Activated T-helper 1 cell treated with Interleukin-2 at 50 U/mL for 16 hours (primary cell): ENCODE results near the gene RNASE1.

Experiments
- DNase-seq: peaks from one replicate; pipeline ENCODE4 v3.0.0-alpha.2; 2020; ENCODE audit warnings: low read depth

Gene RNASE1

DNA sequence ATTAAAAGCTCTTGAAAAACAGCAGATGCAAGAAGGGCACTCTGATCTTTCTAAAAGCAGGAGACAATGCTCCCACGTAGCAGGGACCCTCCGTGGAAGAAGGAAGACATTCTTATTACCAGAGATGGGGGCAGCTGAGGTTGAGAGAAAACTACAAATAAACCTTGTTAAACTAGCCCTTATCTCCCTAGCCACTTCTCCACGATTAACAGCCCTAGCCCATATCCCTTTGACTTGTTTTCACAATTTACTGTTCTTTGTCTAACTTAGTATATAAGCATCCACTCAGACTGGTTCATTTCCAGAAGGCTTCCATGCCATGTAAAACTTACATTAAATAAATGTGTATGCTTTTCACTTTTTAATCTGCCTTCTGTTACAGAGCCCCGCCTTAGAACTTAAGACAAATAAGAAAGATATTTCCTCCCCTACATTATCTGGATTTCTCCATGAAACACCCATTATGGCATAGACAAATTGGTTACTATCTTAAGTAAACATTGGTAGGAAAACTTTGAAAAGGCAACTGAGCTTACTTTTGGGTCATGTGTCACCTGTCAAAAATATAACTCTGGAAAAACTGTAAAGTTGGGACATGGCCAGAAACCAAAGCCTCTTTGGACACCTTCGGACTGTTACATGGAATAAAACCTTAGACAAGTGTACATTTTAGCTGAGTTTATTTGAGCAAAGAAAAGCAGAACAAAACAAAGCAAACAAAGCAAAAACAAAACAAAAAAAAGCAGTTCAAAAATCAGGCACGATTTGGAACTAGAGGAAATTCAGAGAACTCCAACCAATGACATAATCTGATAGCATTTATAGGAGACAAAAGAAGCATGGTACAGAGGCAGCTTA, 4.9 kb upstream of the RNASE1 start:
- DNase-seq = no peak

DNA sequence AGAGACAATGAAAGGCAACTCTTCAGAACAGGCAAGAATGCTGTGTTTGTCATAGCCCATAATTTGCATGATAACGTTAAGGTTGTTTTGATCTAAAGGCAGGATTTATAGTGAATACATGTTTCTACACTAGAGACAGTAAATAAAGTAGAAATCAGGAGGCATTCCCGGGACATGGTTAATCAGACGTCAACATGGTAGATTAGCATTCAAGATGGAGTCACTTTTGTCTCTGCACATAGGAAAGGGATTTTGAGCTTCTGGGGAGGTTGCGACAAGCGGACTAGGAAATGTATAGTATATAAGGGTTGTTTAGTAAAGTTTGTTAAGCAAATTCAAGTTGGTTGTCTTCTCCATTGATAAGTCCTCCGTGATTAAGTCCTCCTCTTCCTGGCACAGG, 2.8 kb upstream of the RNASE1 start:
- DNase-seq = no peak

DNA sequence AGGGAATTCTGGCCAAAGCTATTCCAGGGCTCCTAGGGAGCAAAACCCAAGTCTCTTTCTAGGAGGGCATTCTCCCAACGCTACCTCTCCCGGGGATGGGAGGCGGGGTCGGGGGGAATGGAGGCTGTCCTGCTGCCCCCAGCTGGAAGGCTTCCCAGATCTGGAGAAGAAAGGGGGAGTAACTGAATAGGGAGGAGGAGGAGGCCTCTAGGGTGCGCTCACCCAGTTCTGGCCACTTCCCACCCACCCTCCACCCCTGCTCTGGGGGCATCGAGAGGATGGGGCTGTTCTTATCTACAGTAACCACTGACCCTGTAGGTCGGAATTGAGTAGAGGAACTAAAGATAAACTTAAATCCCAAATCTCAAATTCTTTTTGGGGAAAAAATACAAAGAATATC, 579 bp upstream of the RNASE1 start:
- DNase-seq = no peak

DNA sequence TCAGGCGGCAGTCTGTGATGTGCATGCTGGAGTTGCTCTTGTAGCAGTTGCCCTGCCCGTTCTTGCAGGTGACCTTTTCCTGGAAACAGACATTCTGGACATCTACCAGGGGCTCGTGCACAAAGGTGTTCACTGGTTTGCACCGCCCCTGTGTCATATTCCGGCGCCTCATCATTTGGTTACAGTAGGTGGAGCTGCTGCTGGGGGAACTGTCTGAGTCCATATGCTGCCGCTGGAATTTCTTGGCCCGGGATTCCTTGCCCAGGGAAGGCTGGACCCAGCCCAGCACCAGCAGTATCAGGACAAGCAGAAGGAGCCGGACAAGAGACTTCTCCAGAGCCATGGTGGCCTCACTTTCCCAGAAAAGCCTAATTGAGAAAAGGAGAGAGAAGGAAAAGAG, 918 bp downstream of the RNASE1 start:
- DNase-seq = no peak

DNA sequence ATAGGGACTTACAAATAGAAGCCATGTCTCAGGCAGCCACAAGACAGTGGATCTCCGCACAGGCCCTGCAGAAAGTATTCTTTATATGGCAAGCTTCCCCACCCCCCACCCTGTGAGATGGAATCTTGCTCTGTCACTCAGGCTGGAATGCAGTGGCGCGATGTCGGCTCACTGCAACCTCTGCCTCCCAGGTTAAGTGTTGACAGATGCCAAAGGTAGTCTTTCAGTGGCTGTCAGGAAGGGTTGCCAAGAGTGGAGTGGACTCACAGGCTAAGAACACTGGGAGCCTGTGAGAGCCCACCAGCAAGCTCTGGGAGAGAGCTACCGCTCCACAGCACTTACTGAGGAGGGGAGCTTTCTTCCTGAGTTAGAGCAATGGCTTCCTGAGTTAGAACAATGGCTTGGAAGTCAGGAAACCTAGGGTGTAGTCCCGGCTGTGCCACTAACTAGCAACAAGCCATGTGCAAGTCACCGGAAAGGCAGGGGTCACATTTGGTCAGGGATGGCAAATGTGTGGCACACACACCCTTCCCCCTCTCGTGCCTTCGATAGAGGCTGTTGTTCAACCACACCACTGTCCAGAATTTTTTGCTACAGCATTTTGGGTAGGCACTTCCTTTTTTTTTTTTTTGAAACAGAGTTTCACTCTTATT, 2.6 kb downstream of the RNASE1 start:
- DNase-seq = no peak

DNA sequence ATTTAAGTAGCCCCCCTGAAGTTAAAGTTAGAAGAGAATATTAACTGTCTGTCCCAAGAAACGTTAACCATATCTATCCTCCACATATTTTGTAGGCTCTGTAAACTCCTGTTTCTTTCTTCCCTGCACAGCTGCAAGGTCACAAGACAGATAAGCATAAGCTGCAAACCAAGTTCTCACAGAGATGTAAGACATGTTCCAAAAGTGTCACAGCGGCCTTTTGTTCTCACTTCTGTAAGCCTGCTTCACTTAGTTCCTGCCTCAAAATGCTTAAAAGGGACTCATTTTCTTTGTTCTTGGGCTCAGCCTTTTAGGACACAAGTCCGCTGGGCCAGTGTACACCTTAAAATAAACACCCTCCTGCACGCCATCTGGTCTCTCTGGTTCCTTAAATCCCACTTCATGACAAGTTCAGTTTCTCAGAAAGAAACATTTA, 3.2 kb downstream of the RNASE1 start:
- DNase-seq = no peak

DNA sequence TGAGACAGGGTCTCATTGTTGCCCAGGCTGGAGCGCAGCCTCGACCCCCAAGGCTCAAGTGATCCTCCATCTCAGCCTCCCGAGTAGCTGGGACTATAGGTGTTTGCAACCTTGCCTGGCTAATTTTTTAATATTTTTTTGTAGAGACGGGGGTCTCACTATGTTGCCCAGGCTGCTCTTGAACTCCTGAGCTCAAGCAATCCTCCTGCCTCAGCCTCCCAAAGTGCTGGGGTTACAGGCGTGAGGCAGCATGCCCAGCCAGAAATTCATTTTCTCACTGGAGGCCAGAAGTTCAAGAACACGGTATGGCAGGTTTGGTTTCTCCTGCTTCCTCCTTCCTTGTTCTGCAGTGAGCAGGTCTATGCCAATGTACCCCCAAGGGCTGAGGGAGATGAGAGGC, 3.7 kb downstream of the RNASE1 start:
- no peak for DNase-seq

DNA sequence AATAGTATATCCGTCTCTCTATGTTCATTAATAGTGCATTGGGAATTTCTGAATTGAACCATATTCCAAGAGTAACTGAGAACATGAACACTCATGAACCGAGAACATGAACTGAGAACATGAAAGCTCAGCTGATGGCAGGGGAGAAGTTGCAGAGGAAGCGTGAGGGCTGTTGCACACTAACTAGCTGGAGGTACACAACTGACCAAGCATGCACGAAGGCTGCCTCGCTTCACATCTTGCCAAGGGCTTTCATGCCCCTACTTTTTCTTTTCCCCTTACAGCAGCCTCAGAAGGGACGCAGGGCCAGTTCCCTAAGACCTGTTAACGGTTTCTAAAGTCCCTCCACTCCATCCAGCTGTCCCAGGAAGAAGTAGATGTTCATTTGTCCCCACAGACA, 4.3 kb downstream of the RNASE1 start:
- DNase-seq = no peak

DNA sequence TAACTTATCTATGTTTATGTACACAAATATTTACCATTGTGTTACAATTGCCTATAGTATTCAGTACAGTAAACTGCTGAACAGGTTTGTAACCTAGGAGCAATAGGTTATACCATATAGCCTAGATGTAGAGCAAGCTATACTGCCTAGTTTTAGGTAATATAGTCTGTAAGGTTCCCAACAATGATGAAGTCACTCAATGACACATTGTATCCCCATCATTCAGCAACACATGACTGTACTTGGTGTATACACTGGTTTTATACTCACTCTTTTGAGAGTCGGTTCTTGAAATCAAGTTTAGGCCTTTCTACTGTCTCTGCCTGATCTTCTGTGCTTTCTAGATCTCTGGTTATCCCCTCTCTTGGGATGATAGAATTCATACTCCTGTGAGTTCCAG, 5.5 kb downstream of the RNASE1 start:
- no peak for DNase-seq

DNA sequence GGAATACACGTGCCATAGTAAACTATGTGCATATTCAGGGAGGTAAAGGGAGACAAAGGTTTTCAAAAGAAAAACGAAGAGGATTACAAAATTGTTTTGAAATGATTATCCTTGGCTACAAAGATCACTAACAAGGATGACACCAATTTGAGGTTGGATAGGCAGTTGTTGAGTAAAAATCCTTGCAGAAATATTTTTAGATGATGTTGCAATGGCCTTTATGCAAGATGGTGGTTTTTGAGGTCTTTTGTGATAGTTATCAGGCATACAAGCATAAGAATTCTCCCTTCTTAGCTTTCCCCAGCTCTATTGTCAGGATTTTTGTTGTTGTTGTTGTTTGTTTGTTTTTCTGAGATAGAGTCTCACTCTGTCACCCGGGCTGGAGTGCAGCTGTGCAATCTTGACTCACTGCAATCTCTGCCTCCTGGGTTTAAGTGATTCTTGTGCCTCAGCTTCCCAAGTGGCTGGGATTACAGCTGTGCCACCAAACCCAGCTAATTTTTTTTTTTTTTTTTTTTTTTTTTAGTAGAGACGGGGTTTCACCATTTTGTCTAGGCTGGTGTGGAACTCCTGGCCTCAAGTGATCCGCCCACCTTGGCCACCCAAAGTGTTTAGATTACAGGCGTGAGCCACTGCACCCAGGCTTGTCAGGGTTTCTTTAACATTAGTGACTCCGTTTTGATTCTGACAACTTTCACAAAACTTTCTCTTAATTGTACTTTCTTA, 7.8 kb downstream of the RNASE1 start:
- DNase-seq = no peak

DNA sequence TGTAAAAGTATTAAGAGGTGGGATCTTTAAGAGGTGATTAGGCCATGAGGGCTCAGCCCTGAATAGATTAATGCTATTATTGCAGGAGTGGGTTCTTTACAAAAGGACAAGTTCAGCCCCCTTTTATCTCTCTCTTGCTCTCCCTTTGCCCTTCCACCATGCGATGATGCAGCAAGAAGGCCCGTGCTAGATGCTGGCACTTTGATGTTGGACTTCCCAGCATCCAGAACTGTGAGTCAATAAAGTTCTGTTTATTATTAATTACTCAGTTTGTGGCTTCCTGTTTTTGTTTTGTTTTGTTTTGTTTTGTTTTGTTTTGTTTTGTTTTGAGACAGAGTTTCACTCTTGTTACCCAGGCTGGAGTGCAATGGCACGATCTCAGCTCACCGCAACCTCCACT, 10.1 kb downstream of the RNASE1 start:
- DNase-seq = no peak

DNA sequence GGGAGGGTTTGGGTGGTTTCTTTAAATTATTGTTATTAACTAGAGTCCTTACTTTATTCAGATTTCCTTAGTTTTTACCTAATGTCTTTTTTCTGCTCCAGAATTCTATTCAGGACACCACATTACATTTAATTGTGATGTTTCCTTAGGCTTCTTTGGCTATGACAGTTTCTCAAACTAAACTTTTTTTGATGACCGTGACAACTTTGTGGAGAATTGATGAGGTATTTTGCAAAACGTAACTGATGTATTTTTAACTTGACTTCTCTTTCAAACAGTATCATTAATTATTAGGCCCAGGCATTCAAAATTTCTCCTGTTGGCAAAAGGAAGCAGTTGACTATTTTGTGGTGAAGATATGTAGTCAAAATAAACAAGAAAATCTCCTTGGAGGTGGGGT, 11.0 kb downstream of the RNASE1 start:
- no peak for DNase-seq

DNA sequence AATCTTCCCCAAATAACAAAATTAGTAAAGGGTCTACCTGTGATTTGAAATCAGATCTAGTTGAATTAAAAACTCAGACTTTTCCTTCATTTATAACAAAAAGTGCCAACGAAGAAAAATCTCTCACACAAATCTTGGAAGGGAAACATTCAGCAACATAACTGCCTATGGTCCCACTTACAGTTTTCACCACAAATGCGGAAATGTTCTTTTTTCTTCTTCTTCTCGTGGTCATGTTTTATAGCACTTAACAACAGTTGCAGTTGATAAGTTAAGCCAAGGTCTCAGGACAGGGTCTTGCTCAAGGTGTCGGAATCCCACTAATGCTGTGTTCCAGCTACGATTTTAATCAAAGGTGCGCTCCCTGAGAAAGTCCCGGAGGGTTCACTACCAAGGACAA, 11.5 kb downstream of the RNASE1 start:
- DNase-seq = no peak

DNA sequence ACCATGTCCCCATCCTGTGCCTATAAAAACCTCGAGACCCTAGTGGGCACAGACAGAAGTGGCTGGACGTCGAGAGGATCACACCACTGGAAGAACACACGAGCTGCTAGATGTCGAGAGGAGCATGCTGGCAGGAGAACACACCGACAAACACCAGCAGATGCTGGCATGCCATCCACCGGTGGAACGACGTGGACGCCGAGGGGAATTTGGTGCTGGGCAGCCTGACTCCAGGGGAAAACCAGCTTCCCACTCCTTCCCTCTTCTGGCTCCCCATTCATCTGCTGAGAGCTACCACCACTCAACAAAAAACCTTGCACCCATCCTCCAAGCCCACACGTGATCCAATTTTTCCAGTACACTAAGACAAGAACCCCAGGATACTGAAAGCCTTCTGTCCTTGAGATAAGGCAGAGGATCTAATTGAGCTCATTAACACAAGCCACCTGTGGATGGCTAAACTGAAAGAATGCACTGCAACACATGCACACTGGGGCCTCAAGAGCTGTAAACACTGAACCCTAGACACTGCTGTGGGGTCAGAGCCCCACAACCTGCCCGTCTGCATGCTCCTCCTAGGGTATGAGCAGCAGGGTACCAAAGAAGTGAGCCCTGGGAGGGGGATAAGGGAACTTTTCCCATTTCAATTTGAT, 12.1 kb downstream of the RNASE1 start:
- no peak for DNase-seq

DNA sequence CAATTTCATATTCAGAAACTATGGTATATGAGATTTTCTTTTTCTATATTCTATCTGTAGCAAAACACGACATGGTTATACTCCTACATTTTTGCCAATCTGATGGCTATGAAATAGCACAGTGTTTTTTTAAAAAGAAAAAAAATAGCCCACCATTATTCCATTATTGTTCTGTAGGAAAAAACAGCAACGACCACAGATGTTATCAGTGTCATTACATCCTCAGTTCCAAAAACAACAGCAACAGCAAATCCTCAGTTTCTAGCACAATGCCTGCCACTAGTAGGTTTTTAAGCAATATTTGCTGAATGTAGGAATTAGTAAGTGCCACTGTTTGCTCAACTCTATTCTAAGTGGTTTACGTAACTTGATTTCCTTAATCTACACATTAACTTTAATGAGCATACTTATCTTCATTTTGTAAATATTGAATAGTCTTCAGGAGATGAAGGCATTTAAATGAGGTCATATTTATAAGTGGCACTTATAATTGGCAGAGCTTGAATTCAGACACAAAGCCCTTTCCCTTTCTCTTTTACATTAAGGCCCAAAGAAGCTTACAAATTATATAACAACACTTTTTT, 13.3 kb downstream of the RNASE1 start:
- no peak for DNase-seq

DNA sequence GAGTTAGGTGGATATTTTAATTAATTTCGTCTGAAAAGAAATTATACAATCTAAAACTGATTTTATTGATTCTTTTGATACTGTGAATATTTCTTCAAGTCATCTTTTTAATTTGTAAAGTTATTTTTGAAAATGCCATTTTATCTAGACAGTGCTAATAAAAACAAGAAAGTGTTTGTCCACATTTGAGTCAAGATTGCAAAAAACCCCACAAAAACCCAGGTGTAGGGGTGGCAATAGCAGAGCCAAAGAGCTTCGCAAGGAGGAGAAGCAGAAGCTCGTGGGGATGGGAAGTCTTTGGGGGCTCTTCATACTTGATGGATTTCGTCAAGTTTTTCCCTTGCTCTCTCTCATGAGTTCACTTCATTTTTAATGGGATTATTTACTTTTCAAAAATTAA, 15.6 kb downstream of the RNASE1 start:
- DNase-seq = no peak

DNA sequence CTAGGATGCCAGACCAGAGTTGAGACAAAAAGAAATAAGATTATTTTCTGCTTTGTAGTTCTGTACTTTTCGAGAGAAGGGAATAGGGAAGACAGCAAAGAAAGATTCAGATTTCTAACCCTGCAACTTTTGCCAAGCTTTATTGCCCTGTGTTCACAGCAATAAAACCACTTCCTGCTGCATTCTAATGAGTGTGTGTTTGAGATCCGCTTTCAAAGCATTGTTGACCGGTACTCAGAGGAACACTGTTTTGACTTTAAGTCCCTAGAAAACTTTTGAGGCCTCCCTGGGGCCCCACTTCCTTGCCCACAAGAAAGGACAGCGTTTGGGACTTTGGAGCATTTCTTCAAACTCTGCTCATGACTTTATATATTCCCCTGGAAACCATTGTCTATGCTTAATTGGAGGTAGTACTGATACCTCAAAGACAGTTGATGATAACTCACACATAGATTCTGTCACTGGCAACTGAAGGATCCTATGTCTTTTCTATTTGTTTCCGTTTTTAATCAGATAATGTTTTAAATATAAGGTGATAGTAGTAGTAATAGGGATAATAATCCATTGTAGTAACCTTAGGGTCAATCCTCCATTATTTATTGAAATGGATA, 20.3 kb downstream of the RNASE1 start:
- DNase-seq = no peak

DNA sequence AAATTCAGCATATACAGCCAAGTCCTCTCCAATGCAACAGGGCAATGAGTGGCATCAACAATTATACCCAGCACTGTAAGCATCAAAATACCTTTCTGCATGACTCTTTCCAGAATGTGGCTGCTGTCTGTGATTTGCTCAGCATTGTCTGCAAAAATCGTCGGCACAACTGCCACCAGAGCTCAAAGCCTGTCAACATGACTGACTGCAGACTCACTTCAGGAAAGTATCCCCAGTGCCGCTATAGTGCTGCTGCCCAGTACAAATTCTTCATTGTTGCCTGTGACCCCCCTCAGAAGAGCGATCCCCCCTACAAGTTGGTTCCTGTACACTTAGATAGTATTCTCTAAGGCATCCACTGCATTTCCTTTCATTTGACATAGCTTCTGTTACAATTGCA, 20.8 kb downstream of the RNASE1 start:
- no peak for DNase-seq

DNA sequence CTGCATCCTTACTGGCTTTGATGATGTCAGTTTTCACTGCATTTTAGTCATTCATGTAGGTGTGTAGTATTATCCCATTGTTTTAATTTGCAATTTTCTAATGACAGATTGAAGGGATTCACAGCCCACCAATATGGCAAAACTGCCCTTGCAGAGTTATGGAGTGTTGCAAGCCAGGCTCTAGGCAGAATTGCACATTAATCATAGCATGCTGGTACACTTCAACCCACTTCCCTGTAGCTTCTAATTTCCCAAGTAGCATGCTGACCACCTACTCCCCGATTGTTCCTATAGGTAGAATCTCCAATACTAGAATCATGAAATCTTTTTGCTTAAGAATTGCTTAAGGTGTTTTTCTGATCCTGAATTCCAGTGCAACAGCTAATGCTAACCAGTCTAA, 26.7 kb downstream of the RNASE1 start:
- DNase-seq = no peak

DNA sequence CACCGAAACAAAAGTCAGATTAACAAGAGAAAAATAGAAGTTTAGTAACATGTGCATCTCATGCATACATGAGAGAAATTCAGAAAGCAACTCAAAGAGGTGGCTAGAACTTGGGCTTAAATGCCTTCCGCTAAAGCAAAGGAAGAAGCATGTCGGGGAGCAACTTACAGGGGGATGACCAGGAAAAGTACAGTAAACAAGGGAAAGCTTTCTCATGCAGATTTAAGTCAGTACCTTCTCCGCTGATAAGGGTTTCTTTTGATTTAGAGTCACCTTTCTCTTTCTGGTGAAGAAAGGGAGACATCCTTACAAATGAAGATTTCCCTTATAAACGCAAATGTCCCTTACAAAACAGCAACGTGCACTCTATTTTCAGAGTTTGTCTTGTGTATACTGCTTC, 27.6 kb downstream of the RNASE1 start:
- no peak for DNase-seq

DNA sequence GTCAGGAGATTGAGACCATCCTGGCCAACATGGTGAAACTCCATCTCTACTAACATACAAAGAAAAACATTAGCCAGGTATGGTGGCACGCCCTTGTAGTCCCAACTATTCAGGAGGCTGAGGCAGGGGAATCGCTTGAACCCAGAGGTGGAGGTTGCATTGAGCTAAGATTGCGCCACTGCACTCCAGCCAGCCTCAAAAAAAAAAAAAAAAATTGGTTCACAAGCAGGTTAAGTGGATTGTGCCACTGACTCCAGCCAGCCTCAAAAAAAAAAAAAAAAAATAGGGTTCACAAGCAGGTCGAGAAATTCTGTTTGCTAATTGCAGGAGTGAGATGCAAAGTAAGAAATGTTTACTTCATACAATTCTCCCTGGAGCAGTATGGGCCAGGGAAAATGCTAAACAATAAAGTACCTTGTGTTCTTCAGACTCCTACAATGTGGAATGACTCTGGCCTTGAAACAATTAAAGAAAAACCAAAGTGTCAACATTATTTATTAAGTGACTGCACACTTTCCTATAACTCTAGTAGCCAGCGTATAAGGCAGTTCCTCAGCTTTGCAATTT, 28.3 kb downstream of the RNASE1 start:
- DNase-seq = no peak
